B cell (primary cell): ENCODE data around the gene MUTYH. TPM values are rescaled to one million over a fixed set of nuclear protein-coding genes. Genes with fewer than 3 reads are reported as not detected.

Experiments
- ATAC-seq: fragments of 200-7000 bp; cut with Tn5 transposase; one replicate; pipeline ENCODE4 v1.10.0; 2021; ENCODE audit warnings: low read depth, mild to moderate bottlenecking, moderate number of reproducible peaks, moderate library complexity
- CTCF ChIA-PET: fragments of 350-600 bp; sonication (Branson Sonifier 250); formaldehyde crosslinking; loops from one replicate; lab custom pipeline; 2021; ENCODE audit warnings: antibody characterized with exemption, inconsistent platforms; lab: Charles Lee
- POLR2A ChIA-PET: fragments of 350-600 bp; sonication (Branson Sonifier 250); formaldehyde crosslinking; loops from one replicate; lab custom pipeline; 2021; ENCODE audit warnings: antibody characterized with exemption; lab: Charles Lee
- DNase-seq: peaks from one replicate; pipeline ENCODE4 v3.0.0; 2013
- H2AFZ ChIP-seq: 2 replicates; pipeline ENCODE4 v1.6.1; 2012; ENCODE audit warnings: mild to moderate bottlenecking, low read depth, low read length; ENCODE audit not compliant: insufficient read depth, poor library complexity, severe bottlenecking
- H3K27ac ChIP-seq, 2 donors: 1 replicate in 1 of 2; 2 replicates in 1 of 2; pipeline ENCODE4 v1.5.1; 2012 to 2013; ENCODE audit warnings: low read length in 2 of 2, mild to moderate bottlenecking in 2 of 2, moderate library complexity in 1 of 2
- H3K27me3 ChIP-seq, 4 experiments: fragments of 200-600 bp in 1 of 4; sonication (generic) in 1 of 4; replicated peaks in 1 of 4; 1 replicate in 2 of 4; 2 replicates in 2 of 4; pipeline versions ENCODE4 v1.6.1 to v1.7.0; 2013 to 2016; ENCODE audit warnings: low read length in 3 of 4, mild to moderate bottlenecking in 2 of 4, mixed read lengths in 1 of 4, moderate library complexity in 1 of 4; ENCODE audit not compliant: insufficient read depth in 4 of 4, control insufficient read depth in 3 of 4; ENCODE audit errors: control extremely low read depth in 1 of 4
- H3K36me3 ChIP-seq, 2 experiments: replicated peaks in 1 of 2; 1 replicate in 1 of 2; 2 replicates in 1 of 2; pipeline versions ENCODE4 v1.6.1 to v1.7.1; 2013; ENCODE audit warnings: low read length in 1 of 2; ENCODE audit not compliant: insufficient read depth in 2 of 2, control insufficient read depth in 1 of 2; ENCODE audit errors: control extremely low read depth in 1 of 2, extremely low read depth in 1 of 2
- H3K4me1 ChIP-seq, 2 donors: fragments of 200-600 bp in 1 of 2; sonication (generic) in 1 of 2; 1 replicate in 1 of 2; 2 replicates in 1 of 2; pipeline versions ENCODE4 v1.5.1 to v1.6.1; 2013 to 2017; ENCODE audit warnings: low read length in 2 of 2; ENCODE audit not compliant: control insufficient read depth in 2 of 2, insufficient read depth in 2 of 2
- H3K4me2 ChIP-seq: replicated peaks from 2 replicates; pipeline ENCODE3; 2012; ENCODE audit warnings: mild to moderate bottlenecking, low read depth, low read length; ENCODE audit not compliant: poor library complexity, severe bottlenecking
- H3K4me3 ChIP-seq, 5 experiments: fragments of 200-600 bp in 1 of 5; sonication (generic) in 1 of 5; 1 replicate in 3 of 5; 2 replicates in 2 of 5; pipeline versions ENCODE4 v1.5.1 to v1.7.0; 2011 to 2016; ENCODE audit warnings: low read length in 4 of 5, mild to moderate bottlenecking in 4 of 5, low read depth in 2 of 5, control low read depth in 1 of 5, moderate library complexity in 1 of 5; ENCODE audit not compliant: insufficient read depth in 1 of 5; ENCODE audit errors: control extremely low read depth in 1 of 5, extremely low read depth in 1 of 5
- H3K79me2 ChIP-seq: fragments of 200-600 bp; sonication (generic); one replicate; pipeline ENCODE4 v1.6.0; 2016; ENCODE audit warnings: low read length; ENCODE audit not compliant: control insufficient read depth, insufficient read depth
- H3K9ac ChIP-seq: fragments of 200-600 bp; sonication (generic); 2 replicates; pipeline ENCODE4 v1.6.1; 2017; ENCODE audit warnings: mild to moderate bottlenecking, low read length, moderate library complexity
- H3K9me3 ChIP-seq, 3 donors: one replicate each; pipeline versions ENCODE4 v1.6.1 to v1.7.1; 2013; ENCODE audit warnings: low read length in 2 of 3; ENCODE audit not compliant: control insufficient read depth in 2 of 3, insufficient read depth in 1 of 3; ENCODE audit errors: control extremely low read depth in 1 of 3
- H4K20me1 ChIP-seq: 2 replicates; pipeline ENCODE4 v1.6.0; 2012; ENCODE audit warnings: mild to moderate bottlenecking, low read length; ENCODE audit not compliant: insufficient read depth, control insufficient read depth, poor library complexity, severe bottlenecking
- H3K27ac Mint-ChIP-seq: one replicate; pipeline ENCODE4 v1.8.0; 2021; ENCODE audit warnings: mixed read lengths
- H3K27me3 Mint-ChIP-seq: one replicate; pipeline ENCODE4 v1.8.0; 2021; ENCODE audit warnings: mixed read lengths
- H3K4me1 Mint-ChIP-seq: one replicate; pipeline ENCODE4 v1.8.0; 2021; ENCODE audit warnings: mixed read lengths
- H3K4me3 Mint-ChIP-seq: one replicate; pipeline ENCODE4 v1.8.0; 2021; ENCODE audit warnings: mixed read lengths
- H3K9me3 Mint-ChIP-seq: one replicate; pipeline ENCODE4 v1.8.0; 2022; ENCODE audit warnings: mixed read lengths; ENCODE audit not compliant: insufficient read depth
- EZH2 ChIP-seq: IDR thresholded peaks from 2 replicates; pipeline ENCODE4 v1.6.1; 2012; ENCODE audit warnings: borderline replicate concordance, low read depth, mild to moderate bottlenecking, moderate library complexity, low read length; ENCODE audit not compliant: insufficient read depth, poor library complexity, severe bottlenecking
- WGBS: methylation state at CpG from one replicate; pipeline ENCODE4 v1.1.5; 2013; ENCODE audit warnings: missing lambda C conversion rate; ENCODE audit not compliant: insufficient coverage; 5-methylcytosine and 5-hydroxymethylcytosine counted together
- intact Hi-C: fragments of 100-400 bp; cut with micrococcal nuclease; formaldehyde crosslinking; loops from one replicate; pipeline ENCODE4 v1.10.0; 2022
- polyA plus RNA-seq: library from polyadenylated mRNA; depleted of rRNA; stranded (reverse); fragments of >200 nt; gene quantifications from 2 replicates; pipeline ENCODE4 v1.2.3, GENCODE V29; 2012
- total RNA-seq, 2 donors: library from RNA; stranded (reverse); fragments of 120-200 nt in 1 of 2; gene quantifications; 1 replicate in 1 of 2; 2 replicates in 1 of 2; pipeline versions ENCODE4 v1.2.3 to v1.2.4, GENCODE V29; 2013 to 2022
- TF ChIP-seq, protein P1 (sequence below): fragments of 200-600 bp; IDR thresholded peaks from one replicate; pipeline ENCODE4 v1.8.0; 2022; ENCODE audit warnings: antibody characterized with exemption, mild to moderate bottlenecking

MUTYH gene
- total and polyA plus RNA-seq, 2 donors (not counting 1 experiment from before 2014, with no cell fraction given) = 65.0 to 68.5 TPM

GRCh38 chr1:45383191-45383590 lies 43.0 kb upstream of the MUTYH start:
- Histone ChIP-seq H3K4me2 (no peak overlapping the region), H3K79me2 (peaks cover under 1% of the 10 kb centered on the region), H3K4me3 (no peak overlapping the region), H3K4me1 (no peaks in the 10 kb centered on the region), H3K27me3 (no peaks in the 10 kb centered on the region), H3K9ac (no peak overlapping the region), H3K36me3 (no peaks in the 10 kb centered on the region), H2AFZ (no peak overlapping the region), H3K9me3 (no peaks in the 10 kb centered on the region), H3K27ac (no peak overlapping the region), H4K20me1 (no peaks in the 10 kb centered on the region)
- DNase-seq = no peak
- Mint-ChIP-seq H3K27ac (no peak overlapping the region), H3K4me3 (no peak overlapping the region), H3K4me1 (no peaks in the 10 kb centered on the region), H3K9me3 (no peaks in the 10 kb centered on the region), H3K27me3 (no peaks in the 10 kb centered on the region)
- TF ChIP-seq, protein P1, sequence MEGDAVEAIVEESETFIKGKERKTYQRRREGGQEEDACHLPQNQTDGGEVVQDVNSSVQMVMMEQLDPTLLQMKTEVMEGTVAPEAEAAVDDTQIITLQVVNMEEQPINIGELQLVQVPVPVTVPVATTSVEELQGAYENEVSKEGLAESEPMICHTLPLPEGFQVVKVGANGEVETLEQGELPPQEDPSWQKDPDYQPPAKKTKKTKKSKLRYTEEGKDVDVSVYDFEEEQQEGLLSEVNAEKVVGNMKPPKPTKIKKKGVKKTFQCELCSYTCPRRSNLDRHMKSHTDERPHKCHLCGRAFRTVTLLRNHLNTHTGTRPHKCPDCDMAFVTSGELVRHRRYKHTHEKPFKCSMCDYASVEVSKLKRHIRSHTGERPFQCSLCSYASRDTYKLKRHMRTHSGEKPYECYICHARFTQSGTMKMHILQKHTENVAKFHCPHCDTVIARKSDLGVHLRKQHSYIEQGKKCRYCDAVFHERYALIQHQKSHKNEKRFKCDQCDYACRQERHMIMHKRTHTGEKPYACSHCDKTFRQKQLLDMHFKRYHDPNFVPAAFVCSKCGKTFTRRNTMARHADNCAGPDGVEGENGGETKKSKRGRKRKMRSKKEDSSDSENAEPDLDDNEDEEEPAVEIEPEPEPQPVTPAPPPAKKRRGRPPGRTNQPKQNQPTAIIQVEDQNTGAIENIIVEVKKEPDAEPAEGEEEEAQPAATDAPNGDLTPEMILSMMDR = no peak
- TF ChIP-seq EZH2 = no peak
- ChIA-PET CTCF (interaction anchor here (1.5 to 2.8 kb wide), 2 partner anchors 23 to 27 kb away, joined by 3 to 9 read pairs; no protein-coding TSS in a partner anchor), POLR2A (no interaction called here)
- ATAC-seq = no peak
- WGBS = 100% methylated on average over 1 of the region's 1 CpG
- intact Hi-C loops = no loop called here

DNA sequence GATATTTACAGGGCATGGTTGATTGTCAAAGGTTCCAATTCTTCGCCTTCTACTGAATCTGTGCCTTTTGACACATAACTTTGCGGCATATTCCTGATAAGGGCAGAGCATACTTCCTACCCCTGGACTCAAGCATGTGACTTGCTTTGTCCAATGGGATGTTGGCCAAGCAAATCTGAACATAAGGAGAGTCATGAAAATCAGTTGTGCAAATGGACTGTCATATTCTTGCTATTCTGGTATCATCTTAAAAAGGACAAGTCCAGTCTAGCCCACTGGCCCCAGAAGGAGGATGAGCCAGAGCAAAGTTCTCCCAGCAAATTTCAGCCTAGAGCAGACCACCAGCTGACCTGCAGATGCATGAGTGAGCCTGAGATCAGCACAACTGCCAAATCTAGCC lies 41.0 kb upstream of the MUTYH start:
- H3K4me3 Mint-ChIP-seq = no peak overlapping the region
- intact Hi-C loops = no loop called here
- no peaks in the 10 kb centered on the region for H3K27me3 Mint-ChIP-seq
- Histone ChIP-seq H3K27me3 (no peaks in the 10 kb centered on the region), H4K20me1 (no peaks in the 10 kb centered on the region), H3K9ac (no peak overlapping the region), H3K4me2 (no peak overlapping the region), H3K4me3 (no peak overlapping the region), H3K79me2 (no peaks in the 10 kb centered on the region), H3K9me3 (no peaks in the 10 kb centered on the region), H3K4me1 (no peaks in the 10 kb centered on the region), H3K36me3 (no peaks in the 10 kb centered on the region), H2AFZ (no peak overlapping the region), H3K27ac (no peak overlapping the region)
- DNase-seq = no peak
- no peak overlapping the region for H3K27ac Mint-ChIP-seq
- H3K9me3 Mint-ChIP-seq = no peaks in the 10 kb centered on the region
- ATAC-seq = no peak
- CTCF ChIA-PET = interaction anchor here (1.2 to 2.8 kb wide), 2 partner anchors 21 to 24 kb away, joined by 3 to 9 read pairs; no protein-coding TSS in a partner anchor
- TF ChIP-seq, protein P1 = no peak
- TF ChIP-seq EZH2 = no peak
- H3K4me1 Mint-ChIP-seq = peaks cover 3% of the 10 kb centered on the region
- 100% methylated on average over 2 of the region's 2 CpGs for WGBS
- POLR2A ChIA-PET = no interaction called here
